B cell (primary cell): ENCODE data around the gene KNL1. TPM values are rescaled to one million over a fixed set of nuclear protein-coding genes. Genes with fewer than 3 reads are reported as not detected.

ENCODE experiments used
- ATAC-seq: fragments of 200-7000 bp; cut with Tn5 transposase; one replicate; pipeline ENCODE4 v1.10.0; 2021; ENCODE audit warnings: low read depth, mild to moderate bottlenecking, moderate number of reproducible peaks, moderate library complexity
- CTCF ChIA-PET: fragments of 350-600 bp; sonication (Branson Sonifier 250); formaldehyde crosslinking; loops from one replicate; lab custom pipeline; 2021; ENCODE audit warnings: antibody characterized with exemption, inconsistent platforms; lab: Charles Lee
- POLR2A ChIA-PET: fragments of 350-600 bp; sonication (Branson Sonifier 250); formaldehyde crosslinking; loops from one replicate; lab custom pipeline; 2021; ENCODE audit warnings: antibody characterized with exemption; lab: Charles Lee
- DNase-seq: peaks from one replicate; pipeline ENCODE4 v3.0.0; 2013
- H2AFZ ChIP-seq: 2 replicates; pipeline ENCODE4 v1.6.1; 2012; ENCODE audit warnings: mild to moderate bottlenecking, low read depth, low read length; ENCODE audit not compliant: insufficient read depth, poor library complexity, severe bottlenecking
- H3K27ac ChIP-seq, 2 donors: 1 replicate in 1 of 2; 2 replicates in 1 of 2; pipeline ENCODE4 v1.5.1; 2012 to 2013; ENCODE audit warnings: low read length in 2 of 2, mild to moderate bottlenecking in 2 of 2, moderate library complexity in 1 of 2
- H3K27me3 ChIP-seq, 4 experiments: fragments of 200-600 bp in 1 of 4; sonication (generic) in 1 of 4; replicated peaks in 1 of 4; 1 replicate in 2 of 4; 2 replicates in 2 of 4; pipeline versions ENCODE4 v1.6.1 to v1.7.0; 2013 to 2016; ENCODE audit warnings: low read length in 3 of 4, mild to moderate bottlenecking in 2 of 4, mixed read lengths in 1 of 4, moderate library complexity in 1 of 4; ENCODE audit not compliant: insufficient read depth in 4 of 4, control insufficient read depth in 3 of 4; ENCODE audit errors: control extremely low read depth in 1 of 4
- H3K36me3 ChIP-seq, 2 experiments: replicated peaks in 1 of 2; 1 replicate in 1 of 2; 2 replicates in 1 of 2; pipeline versions ENCODE4 v1.6.1 to v1.7.1; 2013; ENCODE audit warnings: low read length in 1 of 2; ENCODE audit not compliant: insufficient read depth in 2 of 2, control insufficient read depth in 1 of 2; ENCODE audit errors: control extremely low read depth in 1 of 2, extremely low read depth in 1 of 2
- H3K4me1 ChIP-seq, 2 donors: fragments of 200-600 bp in 1 of 2; sonication (generic) in 1 of 2; 1 replicate in 1 of 2; 2 replicates in 1 of 2; pipeline versions ENCODE4 v1.5.1 to v1.6.1; 2013 to 2017; ENCODE audit warnings: low read length in 2 of 2; ENCODE audit not compliant: control insufficient read depth in 2 of 2, insufficient read depth in 2 of 2
- H3K4me2 ChIP-seq: replicated peaks from 2 replicates; pipeline ENCODE3; 2012; ENCODE audit warnings: mild to moderate bottlenecking, low read depth, low read length; ENCODE audit not compliant: poor library complexity, severe bottlenecking
- H3K4me3 ChIP-seq, 5 experiments: fragments of 200-600 bp in 1 of 5; sonication (generic) in 1 of 5; 1 replicate in 3 of 5; 2 replicates in 2 of 5; pipeline versions ENCODE4 v1.5.1 to v1.7.0; 2011 to 2016; ENCODE audit warnings: low read length in 4 of 5, mild to moderate bottlenecking in 4 of 5, low read depth in 2 of 5, control low read depth in 1 of 5, moderate library complexity in 1 of 5; ENCODE audit not compliant: insufficient read depth in 1 of 5; ENCODE audit errors: control extremely low read depth in 1 of 5, extremely low read depth in 1 of 5
- H3K79me2 ChIP-seq: fragments of 200-600 bp; sonication (generic); one replicate; pipeline ENCODE4 v1.6.0; 2016; ENCODE audit warnings: low read length; ENCODE audit not compliant: control insufficient read depth, insufficient read depth
- H3K9ac ChIP-seq: fragments of 200-600 bp; sonication (generic); 2 replicates; pipeline ENCODE4 v1.6.1; 2017; ENCODE audit warnings: mild to moderate bottlenecking, low read length, moderate library complexity
- H3K9me3 ChIP-seq, 3 donors: one replicate each; pipeline versions ENCODE4 v1.6.1 to v1.7.1; 2013; ENCODE audit warnings: low read length in 2 of 3; ENCODE audit not compliant: control insufficient read depth in 2 of 3, insufficient read depth in 1 of 3; ENCODE audit errors: control extremely low read depth in 1 of 3
- H4K20me1 ChIP-seq: 2 replicates; pipeline ENCODE4 v1.6.0; 2012; ENCODE audit warnings: mild to moderate bottlenecking, low read length; ENCODE audit not compliant: insufficient read depth, control insufficient read depth, poor library complexity, severe bottlenecking
- H3K27ac Mint-ChIP-seq: one replicate; pipeline ENCODE4 v1.8.0; 2021; ENCODE audit warnings: mixed read lengths
- H3K27me3 Mint-ChIP-seq: one replicate; pipeline ENCODE4 v1.8.0; 2021; ENCODE audit warnings: mixed read lengths
- H3K4me1 Mint-ChIP-seq: one replicate; pipeline ENCODE4 v1.8.0; 2021; ENCODE audit warnings: mixed read lengths
- H3K4me3 Mint-ChIP-seq: one replicate; pipeline ENCODE4 v1.8.0; 2021; ENCODE audit warnings: mixed read lengths
- H3K9me3 Mint-ChIP-seq: one replicate; pipeline ENCODE4 v1.8.0; 2022; ENCODE audit warnings: mixed read lengths; ENCODE audit not compliant: insufficient read depth
- CTCF ChIP-seq: fragments of 200-600 bp; IDR thresholded peaks from one replicate; pipeline ENCODE4 v1.8.0; 2022; ENCODE audit warnings: antibody characterized with exemption, mild to moderate bottlenecking
- EZH2 ChIP-seq: IDR thresholded peaks from 2 replicates; pipeline ENCODE4 v1.6.1; 2012; ENCODE audit warnings: borderline replicate concordance, low read depth, mild to moderate bottlenecking, moderate library complexity, low read length; ENCODE audit not compliant: insufficient read depth, poor library complexity, severe bottlenecking
- WGBS: methylation state at CpG from one replicate; pipeline ENCODE4 v1.1.5; 2013; ENCODE audit warnings: missing lambda C conversion rate; ENCODE audit not compliant: insufficient coverage; 5-methylcytosine and 5-hydroxymethylcytosine counted together
- intact Hi-C: fragments of 100-400 bp; cut with micrococcal nuclease; formaldehyde crosslinking; loops from one replicate; pipeline ENCODE4 v1.10.0; 2022
- polyA plus RNA-seq: library from polyadenylated mRNA; depleted of rRNA; stranded (reverse); fragments of >200 nt; gene quantifications from 2 replicates; pipeline ENCODE4 v1.2.3, GENCODE V29; 2012
- small RNA-seq: library from RNA; depleted of rRNA; stranded (forward); fragments of <200 nt; gene quantifications from one replicate; pipeline ENCODE3, GENCODE V24; 2012; ENCODE audit warnings: low replicate concordance, low read depth; ENCODE audit not compliant: insufficient read length
- total RNA-seq, 2 donors: library from RNA; stranded (reverse); fragments of 120-200 nt in 1 of 2; gene quantifications; 1 replicate in 1 of 2; 2 replicates in 1 of 2; pipeline versions ENCODE4 v1.2.3 to v1.2.4, GENCODE V29; 2013 to 2022

Gene KNL1
- total and polyA plus RNA-seq, 2 donors (not counting 1 experiment from before 2014, with no cell fraction given), result 0.91 to 4.0 TPM

- Mint-ChIP-seq H3K4me1 (no peaks in the 10 kb centered on the region), H3K27ac (no peak overlapping the region), H3K9me3 (no peaks in the 10 kb centered on the region), H3K27me3 (no peaks in the 10 kb centered on the region), H3K4me3 (no peak overlapping the region)
- H3K79me2 ChIP-seq, result no peaks in the 10 kb centered on the region
- ChIA-PET CTCF (interaction anchor here (1.1 kb wide), 1 partner anchor 77 kb away, joined by 3 read pairs; no protein-coding TSS in a partner anchor), POLR2A (no interaction called here)
- no peak overlapping the region for H2AFZ ChIP-seq
- no peak overlapping the region for H3K27ac ChIP-seq
- WGBS, result 100% methylated on average over 1 of the region's 2 CpGs
- no peaks in the 10 kb centered on the region for H3K9me3 ChIP-seq
- no peaks in the 10 kb centered on the region for H3K36me3 ChIP-seq
- H3K4me3 ChIP-seq, result no peak overlapping the region
- no peak overlapping the region for H3K9ac ChIP-seq
- no peaks in the 10 kb centered on the region for H3K4me1 ChIP-seq
- H4K20me1 ChIP-seq, result no peaks in the 10 kb centered on the region
- ATAC-seq (no peak), DNase-seq (no peak)
- no peak for TF ChIP-seq EZH2
- TF ChIP-seq CTCF, result no peak
- H3K27me3 ChIP-seq, result no peaks in the 10 kb centered on the region
- intact Hi-C loops, result no loop called here
- H3K4me2 ChIP-seq, result no peak overlapping the region
These were observed 112.1 kb downstream of the KNL1 start for GRCh38 chr15:40706121-40706520.

Small RNAs within 50 kb of the gene (small RNA-seq; reads per million reads assigned to genes)
- gene RF00017, result not detected
- not detected for gene RN7SL376P

Other genes starting within 250 kb of the KNL1 start
- not detected in 2 replicates for gene PHGR1, start 243.2 kb upstream of the KNL1 start, total RNA-seq
- not detected in 2 replicates for gene PHGR1, start 243.2 kb upstream of the KNL1 start, polyA plus RNA-seq
- 0.15 and 0.71 TPM in 2 replicates for gene DISP2, start 236.0 kb upstream of the KNL1 start, total RNA-seq
- 0.13 and 0.43 TPM in 2 replicates for gene DISP2, start 236.0 kb upstream of the KNL1 start, polyA plus RNA-seq
- 12.6 and 14.0 TPM in 2 replicates for gene KNSTRN, start 211.5 kb upstream of the KNL1 start, total RNA-seq
- gene KNSTRN, start 211.5 kb upstream of the KNL1 start, polyA plus RNA-seq, result 4.0 and 4.3 TPM in 2 replicates
- gene IVD, start 188.5 kb upstream of the KNL1 start, total RNA-seq, result 106 and 114 TPM in 2 replicates
- gene IVD, start 188.5 kb upstream of the KNL1 start, polyA plus RNA-seq, result 30.4 and 41.7 TPM in 2 replicates
- 34.7 and 34.8 TPM in 2 replicates for gene BAHD1, start 153.3 kb upstream of the KNL1 start, total RNA-seq
- 12.2 and 15.0 TPM in 2 replicates for gene BAHD1, start 153.3 kb upstream of the KNL1 start, polyA plus RNA-seq
- 14.7 and 16.7 TPM in 2 replicates for gene CHST14, start 123.3 kb upstream of the KNL1 start, total RNA-seq
- 3.9 and 5.7 TPM in 2 replicates for gene CHST14, start 123.3 kb upstream of the KNL1 start, polyA plus RNA-seq
- 76.6 and 78.4 TPM in 2 replicates for gene CCDC32, start 29.2 kb upstream of the KNL1 start, total RNA-seq
- gene CCDC32, start 29.2 kb upstream of the KNL1 start, polyA plus RNA-seq, result 24.0 and 29.5 TPM in 2 replicates
- gene RPUSD2, start 24.9 kb upstream of the KNL1 start, total RNA-seq, result 21.1 and 22.8 TPM in 2 replicates
- gene RPUSD2, start 24.9 kb upstream of the KNL1 start, polyA plus RNA-seq, result 5.0 and 9.8 TPM in 2 replicates
- gene RAD51, start 100.9 kb downstream of the KNL1 start, total RNA-seq, result 1.9 and 2.0 TPM in 2 replicates
- gene RAD51, start 100.9 kb downstream of the KNL1 start, polyA plus RNA-seq, result 0.61 and 0.67 TPM in 2 replicates
- gene RMDN3, start 161.0 kb downstream of the KNL1 start, total RNA-seq, result 22.1 and 24.2 TPM in 2 replicates
- gene RMDN3, start 161.0 kb downstream of the KNL1 start, polyA plus RNA-seq, result 11.6 and 12.4 TPM in 2 replicates
- 23.1 and 23.7 TPM in 2 replicates for gene GCHFR, start 169.8 kb downstream of the KNL1 start, total RNA-seq
- gene GCHFR, start 169.8 kb downstream of the KNL1 start, polyA plus RNA-seq, result 6.2 and 14.3 TPM in 2 replicates
- 8.6 and 9.5 TPM in 2 replicates for gene C15orf62, start 175.7 kb downstream of the KNL1 start, total RNA-seq
- gene C15orf62, start 175.7 kb downstream of the KNL1 start, polyA plus RNA-seq, result 0.30 and 0.50 TPM in 2 replicates
- gene ZFYVE19, start 212.8 kb downstream of the KNL1 start, total RNA-seq, result 29.4 and 29.8 TPM in 2 replicates
- 55.8 and 60.5 TPM in 2 replicates for gene ZFYVE19, start 212.8 kb downstream of the KNL1 start, polyA plus RNA-seq
- 46.1 and 52.3 TPM in 2 replicates for gene DNAJC17, start 213.2 kb downstream of the KNL1 start, total RNA-seq
- gene DNAJC17, start 213.2 kb downstream of the KNL1 start, polyA plus RNA-seq, result 27.3 and 30.5 TPM in 2 replicates
- not detected in 2 replicates for gene PPP1R14D, start 234.5 kb downstream of the KNL1 start, total RNA-seq
- gene PPP1R14D, start 234.5 kb downstream of the KNL1 start, polyA plus RNA-seq, result 0.19 TPM in 1 of 2 replicates, not detected in the other
- gene SPINT1, start 249.8 kb downstream of the KNL1 start, total RNA-seq, result 14.4 and 18.2 TPM in 2 replicates
- gene SPINT1, start 249.8 kb downstream of the KNL1 start, polyA plus RNA-seq, result 12.3 and 21.3 TPM in 2 replicates